A549 (cell line): Measurements from ENCODE around the gene UMODL1. TPM values are rescaled to one million over a fixed set of nuclear protein-coding genes. Genes with fewer than 3 reads are reported as not detected.

Source experiments
- ATAC-seq, 2 experiments: fragments of 200-7000 bp in 1 of 2; fragments of >200 bp in 1 of 2; cut with Nextera tagmentation in 1 of 2; cut with Tn5 transposase in 1 of 2; 3 replicates each; pipeline versions ENCODE4 v1.8.0 to v1.9.1; 2018 to 2020; ENCODE audit warnings: mild to moderate bottlenecking in 1 of 2, moderate library complexity in 1 of 2
- CTCF ChIA-PET: fragments of 300-600 bp; sonication (Branson Sonifier 250); formaldehyde crosslinking; extraction: SDS; loops from one replicate; lab custom pipeline; 2021; ENCODE audit warnings: antibody characterized with exemption, inconsistent platforms; lab: Yijun Ruan, JAX
- POLR2A ChIA-PET: fragments of 350-600 bp; formaldehyde crosslinking; extraction: SDS; loops from one replicate; lab custom pipeline; 2021; ENCODE audit warnings: antibody characterized with exemption, inconsistent platforms; lab: Yijun Ruan, JAX
- DNase-seq, 2 experiments: peaks; one replicate each; pipeline versions ENCODE4 v3.0.0 to v3.0.0-alpha.2; 2011 to 2016; ENCODE audit warnings: low read depth in 1 of 2, low spot score in 1 of 2
- FAIRE-seq: peaks from 2 replicates; lab custom pipeline; 2011; peaks lifted over from hg19 to GRCh38; lab: Jason Lieb, UNC
- H3K27ac ChIP-seq, 2 experiments: fragments of >200 bp; sonication (Bioruptor Twin); formaldehyde crosslinking; 3 replicates each; pipeline ENCODE4 v1.5.1; 2016 to 2017
- H3K4me1 ChIP-seq: fragments of >200 bp; sonication (Bioruptor Twin); formaldehyde crosslinking; 3 replicates; pipeline ENCODE4 v1.6.1; 2016
- H3K4me2 ChIP-seq: fragments of >200 bp; sonication (Bioruptor Twin); formaldehyde crosslinking; 3 replicates; pipeline ENCODE4 v1.6.1; 2016
- H3K4me3 ChIP-seq: fragments of >200 bp; sonication (Bioruptor Twin); formaldehyde crosslinking; 3 replicates; pipeline ENCODE4 v1.5.1; 2016
- H3K9me3 ChIP-seq: fragments of >200 bp; sonication (Bioruptor Twin); formaldehyde crosslinking; 3 replicates; pipeline ENCODE4 v1.6.1; 2016
- CBX2 ChIP-seq: fragments of 200-600 bp; sonication (generic); IDR thresholded peaks from 2 replicates; pipeline ENCODE4 v1.6.1; 2016; ENCODE audit warnings: low read depth, mild to moderate bottlenecking, borderline replicate concordance
- CBX8 ChIP-seq: fragments of 200-600 bp; sonication (generic); IDR thresholded peaks from 2 replicates; pipeline ENCODE4 v1.6.1; 2016
- CHD2 ChIP-seq: fragments of 150-350 bp; IDR thresholded peaks from 2 replicates; pipeline ENCODE4 v1.6.1; 2014; ENCODE audit warnings: low read length; ENCODE audit not compliant: partially characterized antibody
- EP300 ChIP-seq, 2 experiments: fragments of >200 bp; sonication (Bioruptor Twin); formaldehyde crosslinking; IDR thresholded peaks; 2 replicates in 1 of 2; 3 replicates in 1 of 2; pipeline ENCODE4 v1.6.1; 2016 to 2017
- KDM5A ChIP-seq: fragments of 200-600 bp; sonication (generic); IDR thresholded peaks from 2 replicates; pipeline ENCODE4 v1.6.1; 2016; ENCODE audit warnings: antibody characterized with exemption, mild to moderate bottlenecking
- MAZ ChIP-seq: fragments of 150-350 bp; IDR thresholded peaks from 2 replicates; pipeline ENCODE4 v1.6.1; 2014; ENCODE audit warnings: antibody characterized with exemption, low read depth, low read length, borderline replicate concordance
- MYC ChIP-seq: IDR thresholded peaks from 2 replicates; pipeline ENCODE4 v1.6.1; 2012; ENCODE audit warnings: mild to moderate bottlenecking, inconsistent platforms, low read length, improper control_type of control experiment, borderline replicate concordance
- NFE2L2 ChIP-seq: fragments of 150-350 bp; conservative IDR thresholded peaks from 2 replicates; pipeline ENCODE4 v1.6.1; 2014; ENCODE audit warnings: low read length
- NPAS2 ChIP-seq: fragments of 250-450 bp; sonication (Bioruptor Pico); IDR thresholded peaks from 2 replicates; pipeline ENCODE4 v1.8.0; 2022; ENCODE audit warnings: mild to moderate bottlenecking, moderate library complexity, borderline replicate concordance
- RARB ChIP-seq: fragments of 250-450 bp; sonication (Bioruptor Pico); IDR thresholded peaks from 2 replicates; pipeline ENCODE4 v1.8.0; 2021; ENCODE audit warnings: mild to moderate bottlenecking, moderate library complexity
- RNF2 ChIP-seq: fragments of 200-600 bp; sonication (generic); IDR thresholded peaks from 2 replicates; pipeline ENCODE4 v1.6.1; 2016; ENCODE audit warnings: low read depth, mild to moderate bottlenecking, antibody characterized with exemption, moderate library complexity, borderline replicate concordance
- SREBF2 ChIP-seq: fragments of 450-650 bp; IDR thresholded peaks from 2 replicates; pipeline ENCODE4 v1.6.1; 2014; ENCODE audit warnings: mild to moderate bottlenecking, moderate library complexity
- TFCP2L1 ChIP-seq: fragments of 250-450 bp; sonication (Bioruptor Pico); IDR thresholded peaks from 2 replicates; pipeline ENCODE4 v1.5.0; 2021; ENCODE audit warnings: mild to moderate bottlenecking
- ZFP36 ChIP-seq: fragments of 450-650 bp; IDR thresholded peaks from 2 replicates; pipeline ENCODE4 v1.6.1; 2014; ENCODE audit warnings: borderline replicate concordance; ENCODE audit not compliant: partially characterized antibody
- ZSCAN20 ChIP-seq: fragments of 250-450 bp; sonication (Bioruptor Pico); IDR thresholded peaks from 2 replicates; pipeline ENCODE4 v1.8.0; 2022; ENCODE audit warnings: mild to moderate bottlenecking, moderate library complexity
- WGBS: methylation state at CpG from one replicate; pipeline ENCODE4 v1.1.6; 2017; ENCODE audit errors: missing lambda C conversion rate; 5-methylcytosine and 5-hydroxymethylcytosine counted together
- polyA plus RNA-seq, 4 experiments: library from polyadenylated mRNA; depleted of rRNA in 3 of 4; stranded (reverse); fragments of >200 nt; fragmentation: RNase III in 1 of 4; extraction: RNeasy Plus Mini Kit Qiagen cat#74134 plus additional on column Dnase treatment in 1 of 4; gene quantifications; 2 replicates in 3 of 4; 3 replicates in 1 of 4; pipeline ENCODE4 v1.2.3, GENCODE V29; 2011 to 2017
- TF ChIP-seq, protein P1 (sequence below): fragments of >200 bp; sonication (Bioruptor Twin); formaldehyde crosslinking; IDR thresholded peaks from 3 replicates; pipeline ENCODE4 v1.6.1; 2016
- TF ChIP-seq, protein P2 (sequence below): fragments of 200-600 bp; sonication (generic); IDR thresholded peaks from 2 replicates; pipeline ENCODE4 v1.6.1; 2016; ENCODE audit warnings: antibody characterized with exemption, mild to moderate bottlenecking, moderate library complexity
- TF ChIP-seq, protein P3 (sequence below): fragments of 450-650 bp; IDR thresholded peaks from 2 replicates; pipeline ENCODE4 v1.6.1; 2014; ENCODE audit warnings: antibody characterized with exemption
- TF ChIP-seq, protein P4 (sequence below): fragments of 250-450 bp; sonication (Bioruptor Pico); IDR thresholded peaks from 2 replicates; pipeline ENCODE4 v1.5.0; 2021; ENCODE audit warnings: mild to moderate bottlenecking, moderate library complexity, borderline replicate concordance

UMODL1 gene
- polyA plus RNA-seq, 2 of the 4 experiments (the other 2 are of a cell fraction): not detected

DNA sequence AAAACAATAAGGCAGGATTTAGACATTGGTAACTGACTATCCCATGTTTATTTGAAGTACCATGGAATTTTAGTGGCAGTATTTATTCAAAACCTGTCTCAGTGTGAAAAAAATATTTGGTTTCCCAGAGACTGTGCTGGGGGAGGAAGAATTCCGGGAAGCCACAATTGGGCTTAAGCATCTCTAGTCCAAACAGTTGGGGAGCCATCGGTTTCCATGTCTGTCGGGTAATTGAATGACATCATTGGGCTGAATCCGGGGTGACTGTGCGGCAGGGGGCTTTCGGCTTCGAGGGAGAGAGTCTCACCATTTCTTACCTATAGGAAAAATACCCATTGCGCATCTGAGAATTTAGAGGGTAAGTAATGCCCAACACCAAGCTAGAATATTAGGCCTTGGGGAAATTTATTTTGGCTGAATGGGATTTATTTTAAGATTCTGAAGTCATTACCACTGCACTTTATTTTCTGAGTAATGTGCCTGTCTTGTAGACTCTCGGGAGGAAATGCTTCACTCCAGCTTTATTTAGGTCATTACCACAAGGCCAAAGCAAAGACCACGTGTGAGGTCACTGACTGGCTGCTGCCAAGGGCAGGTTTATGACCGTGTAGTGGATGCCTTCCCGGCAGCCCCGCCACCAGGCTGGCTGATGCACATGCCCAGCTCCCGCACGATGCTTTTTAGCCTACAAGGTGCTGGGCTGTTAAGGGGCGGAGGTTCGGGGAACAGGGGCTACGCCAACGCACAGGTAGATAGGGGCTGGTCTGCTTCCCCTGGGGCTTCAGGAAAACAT is 23.1 kb upstream of the UMODL1 start:
- H3K27ac ChIP-seq: no peak overlapping the region
- ATAC-seq (no peak), FAIRE-seq (no peak), DNase-seq (no peak)
- POLR2A ChIA-PET: no interaction called here
- H3K4me3 ChIP-seq: no peak overlapping the region
- no peaks in the 10 kb centered on the region for H3K4me1 ChIP-seq
- H3K4me2 ChIP-seq: no peak overlapping the region
- WGBS: 80% methylated on average over 16 of the region's 19 CpGs
- CTCF ChIA-PET: no interaction called here
- no peaks in the 10 kb centered on the region for H3K9me3 ChIP-seq
- TF ChIP-seq, protein P1, sequence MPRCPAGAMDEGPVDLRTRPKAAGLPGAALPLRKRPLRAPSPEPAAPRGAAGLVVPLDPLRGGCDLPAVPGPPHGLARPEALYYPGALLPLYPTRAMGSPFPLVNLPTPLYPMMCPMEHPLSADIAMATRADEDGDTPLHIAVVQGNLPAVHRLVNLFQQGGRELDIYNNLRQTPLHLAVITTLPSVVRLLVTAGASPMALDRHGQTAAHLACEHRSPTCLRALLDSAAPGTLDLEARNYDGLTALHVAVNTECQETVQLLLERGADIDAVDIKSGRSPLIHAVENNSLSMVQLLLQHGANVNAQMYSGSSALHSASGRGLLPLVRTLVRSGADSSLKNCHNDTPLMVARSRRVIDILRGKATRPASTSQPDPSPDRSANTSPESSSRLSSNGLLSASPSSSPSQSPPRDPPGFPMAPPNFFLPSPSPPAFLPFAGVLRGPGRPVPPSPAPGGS: no peak
- TF ChIP-seq MAZ: no peak
- TF ChIP-seq RARB (CRISPR knock-in tag): no peak
- TF ChIP-seq EP300 (IDR thresholded peaks at IDR 0.05): no peak
- no peak for TF ChIP-seq KDM5A
- no peak for TF ChIP-seq NPAS2 (CRISPR knock-in tag)
- TF ChIP-seq SREBF2: no peak
- no peak for TF ChIP-seq MYC
- no peak for TF ChIP-seq CBX8
- no peak for TF ChIP-seq ZSCAN20
- no peak for TF ChIP-seq CBX2
- TF ChIP-seq RNF2: no peak
- TF ChIP-seq, protein P2, sequence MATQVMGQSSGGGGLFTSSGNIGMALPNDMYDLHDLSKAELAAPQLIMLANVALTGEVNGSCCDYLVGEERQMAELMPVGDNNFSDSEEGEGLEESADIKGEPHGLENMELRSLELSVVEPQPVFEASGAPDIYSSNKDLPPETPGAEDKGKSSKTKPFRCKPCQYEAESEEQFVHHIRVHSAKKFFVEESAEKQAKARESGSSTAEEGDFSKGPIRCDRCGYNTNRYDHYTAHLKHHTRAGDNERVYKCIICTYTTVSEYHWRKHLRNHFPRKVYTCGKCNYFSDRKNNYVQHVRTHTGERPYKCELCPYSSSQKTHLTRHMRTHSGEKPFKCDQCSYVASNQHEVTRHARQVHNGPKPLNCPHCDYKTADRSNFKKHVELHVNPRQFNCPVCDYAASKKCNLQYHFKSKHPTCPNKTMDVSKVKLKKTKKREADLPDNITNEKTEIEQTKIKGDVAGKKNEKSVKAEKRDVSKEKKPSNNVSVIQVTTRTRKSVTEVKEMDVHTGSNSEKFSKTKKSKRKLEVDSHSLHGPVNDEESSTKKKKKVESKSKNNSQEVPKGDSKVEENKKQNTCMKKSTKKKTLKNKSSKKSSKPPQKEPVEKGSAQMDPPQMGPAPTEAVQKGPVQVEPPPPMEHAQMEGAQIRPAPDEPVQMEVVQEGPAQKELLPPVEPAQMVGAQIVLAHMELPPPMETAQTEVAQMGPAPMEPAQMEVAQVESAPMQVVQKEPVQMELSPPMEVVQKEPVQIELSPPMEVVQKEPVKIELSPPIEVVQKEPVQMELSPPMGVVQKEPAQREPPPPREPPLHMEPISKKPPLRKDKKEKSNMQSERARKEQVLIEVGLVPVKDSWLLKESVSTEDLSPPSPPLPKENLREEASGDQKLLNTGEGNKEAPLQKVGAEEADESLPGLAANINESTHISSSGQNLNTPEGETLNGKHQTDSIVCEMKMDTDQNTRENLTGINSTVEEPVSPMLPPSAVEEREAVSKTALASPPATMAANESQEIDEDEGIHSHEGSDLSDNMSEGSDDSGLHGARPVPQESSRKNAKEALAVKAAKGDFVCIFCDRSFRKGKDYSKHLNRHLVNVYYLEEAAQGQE: no peak
- no peak for TF ChIP-seq CHD2
- TF ChIP-seq, protein P3, sequence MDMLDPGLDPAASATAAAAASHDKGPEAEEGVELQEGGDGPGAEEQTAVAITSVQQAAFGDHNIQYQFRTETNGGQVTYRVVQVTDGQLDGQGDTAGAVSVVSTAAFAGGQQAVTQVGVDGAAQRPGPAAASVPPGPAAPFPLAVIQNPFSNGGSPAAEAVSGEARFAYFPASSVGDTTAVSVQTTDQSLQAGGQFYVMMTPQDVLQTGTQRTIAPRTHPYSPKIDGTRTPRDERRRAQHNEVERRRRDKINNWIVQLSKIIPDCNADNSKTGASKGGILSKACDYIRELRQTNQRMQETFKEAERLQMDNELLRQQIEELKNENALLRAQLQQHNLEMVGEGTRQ: no peak
- TF ChIP-seq ZFP36: no peak
- TF ChIP-seq TFCP2L1 (CRISPR knock-in tag): no peak
- TF ChIP-seq NFE2L2: no peak
- TF ChIP-seq, protein P4, sequence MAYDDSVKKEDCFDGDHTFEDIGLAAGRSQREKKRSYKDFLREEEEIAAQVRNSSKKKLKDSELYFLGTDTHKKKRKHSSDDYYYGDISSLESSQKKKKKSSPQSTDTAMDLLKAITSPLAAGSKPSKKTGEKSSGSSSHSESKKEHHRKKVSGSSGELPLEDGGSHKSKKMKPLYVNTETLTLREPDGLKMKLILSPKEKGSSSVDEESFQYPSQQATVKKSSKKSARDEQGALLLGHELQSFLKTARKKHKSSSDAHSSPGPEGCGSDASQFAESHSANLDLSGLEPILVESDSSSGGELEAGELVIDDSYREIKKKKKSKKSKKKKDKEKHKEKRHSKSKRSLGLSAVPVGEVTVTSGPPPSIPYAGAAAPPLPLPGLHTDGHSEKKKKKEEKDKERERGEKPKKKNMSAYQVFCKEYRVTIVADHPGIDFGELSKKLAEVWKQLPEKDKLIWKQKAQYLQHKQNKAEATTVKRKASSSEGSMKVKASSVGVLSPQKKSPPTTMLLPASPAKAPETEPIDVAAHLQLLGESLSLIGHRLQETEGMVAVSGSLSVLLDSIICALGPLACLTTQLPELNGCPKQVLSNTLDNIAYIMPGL: no peak
